OCI-LY7 (cell line): ENCODE results near the gene BCL2L12. TPM values are rescaled to one million over a fixed set of nuclear protein-coding genes. Genes with fewer than 3 reads are reported as not detected.

ENCODE experiments used
- BruUV-seq: library from RNA; stranded (reverse); fragments of 400-500 nt; replicated peaks from 2 replicates; lab custom pipeline; 2021; lab: Mats Ljungman, UMichigan
- CTCF ChIA-PET: fragments of 300-600 bp; sonication (Branson Sonifier 250); formaldehyde crosslinking; loops from one replicate; lab custom pipeline; 2022; ENCODE audit warnings: antibody characterized with exemption; ENCODE audit not compliant: unreplicated experiment; lab: Charles Lee
- POLR2A ChIA-PET: fragments of 300-600 bp; sonication (Branson Sonifier 250); formaldehyde crosslinking; loops from one replicate; lab custom pipeline; 2022; ENCODE audit warnings: antibody characterized with exemption; lab: Charles Lee
- DNase-seq: peaks from one replicate; pipeline ENCODE4 v3.0.0-alpha.2; 2015; ENCODE audit warnings: low spot score
- H2AFZ ChIP-seq: fragments of 200-600 bp; sonication (generic), shearing (Covaris generic); 2 replicates; pipeline ENCODE4 v1.6.1; 2014; ENCODE audit warnings: mild to moderate bottlenecking, antibody characterized with exemption, low read length, moderate library complexity
- H3K27ac ChIP-seq: fragments of 200-600 bp; sonication (generic); 2 replicates; pipeline ENCODE4 v1.5.1; 2014; ENCODE audit warnings: mixed run types, low read depth, mild to moderate bottlenecking, moderate library complexity, low read length, inconsistent platforms; ENCODE audit not compliant: poor library complexity, severe bottlenecking
- H3K36me3 ChIP-seq: fragments of 200-600 bp; sonication (generic); 2 replicates; pipeline ENCODE4 v1.6.1; 2014; ENCODE audit warnings: mild to moderate bottlenecking, antibody characterized with exemption, low read length, moderate library complexity, mixed read lengths; ENCODE audit not compliant: insufficient read depth
- H3K4me1 ChIP-seq: fragments of 200-600 bp; sonication (generic); 2 replicates; pipeline ENCODE4 v1.5.1; 2014; ENCODE audit warnings: mild to moderate bottlenecking, low read length; ENCODE audit not compliant: insufficient read depth, poor library complexity, severe bottlenecking
- H3K4me2 ChIP-seq: fragments of 200-600 bp; sonication (generic); 2 replicates; pipeline ENCODE4 v1.6.1; 2014; ENCODE audit warnings: mild to moderate bottlenecking, low read length
- H3K4me3 ChIP-seq: fragments of 200-600 bp; sonication (generic); 2 replicates; pipeline ENCODE4 v1.5.1; 2014; ENCODE audit warnings: mild to moderate bottlenecking, low read depth, low read length; ENCODE audit not compliant: poor library complexity, severe bottlenecking
- H3K79me2 ChIP-seq: fragments of 200-600 bp; sonication (generic); 2 replicates; pipeline ENCODE4 v1.6.1; 2016; ENCODE audit warnings: low read depth, mild to moderate bottlenecking, low read length, moderate library complexity, mixed read lengths; ENCODE audit not compliant: insufficient read depth
- H3K9me2 ChIP-seq: fragments of 200-600 bp; sonication (generic); 2 replicates; pipeline ENCODE4 v1.6.1; 2016; ENCODE audit warnings: mild to moderate bottlenecking, low read length, mixed read lengths; ENCODE audit not compliant: insufficient read depth
- H3K9me3 ChIP-seq: fragments of 200-600 bp; sonication (generic); 2 replicates; pipeline ENCODE4 v1.6.1; 2014; ENCODE audit warnings: mild to moderate bottlenecking, mixed run types, low read length, mixed read lengths
- H4K20me1 ChIP-seq: fragments of 200-600 bp; sonication (generic); 2 replicates; pipeline ENCODE4 v1.6.1; 2014; ENCODE audit warnings: mild to moderate bottlenecking, antibody characterized with exemption, low read length, moderate library complexity, mixed read lengths; ENCODE audit not compliant: insufficient read depth
- CTCF ChIP-seq: fragments of 200-600 bp; sonication (generic); conservative IDR thresholded peaks from 2 replicates; pipeline ENCODE4 v1.5.1; 2014; ENCODE audit warnings: mild to moderate bottlenecking, antibody characterized with exemption, low read length, moderate library complexity, mixed read lengths
- EZH2phosphoT487 ChIP-seq: fragments of 200-600 bp; sonication (generic); IDR thresholded peaks from 2 replicates; pipeline ENCODE4 v1.6.1; 2018; ENCODE audit warnings: low read depth, borderline replicate concordance, mild to moderate bottlenecking, mixed run types, antibody characterized with exemption, low read length, moderate library complexity, mixed read lengths
- intact Hi-C: fragments of 100-400 bp; cut with micrococcal nuclease; formaldehyde crosslinking; loops from one replicate; pipeline ENCODE4 v1.10.0; 2022; ENCODE audit not compliant: unreplicated experiment
- total RNA-seq, 2 experiments: library from RNA; depleted of rRNA in 1 of 2; stranded (reverse); fragments of >200 nt in 1 of 2; shearing (Covaris generic) in 1 of 2; gene quantifications; 2 replicates each; pipeline ENCODE4 v1.2.3, GENCODE V29; 2014 to 2022

BCL2L12 gene
- total RNA-seq, 2 experiments from 2014 or later = 38.9 to 65.4 TPM

GRCh38 chr19:49658566-49659442, 6.9 kb upstream of the BCL2L12 start:
- H3K4me3 ChIP-seq = no peak overlapping the region
- H3K9me3 ChIP-seq = no peaks in the 10 kb centered on the region
- ChIA-PET POLR2A (no interaction called here), CTCF (no interaction called here)
- no peak for DNase-seq
- TF ChIP-seq CTCF (no peak), EZH2phosphoT487 (no peak)
- H3K9me2 ChIP-seq = no peaks in the 10 kb centered on the region
- H4K20me1 ChIP-seq = no peaks in the 10 kb centered on the region
- H3K79me2 ChIP-seq = peaks cover 7% of the 10 kb centered on the region; the same call in 1 of the 2 replicates
- intact Hi-C loops = no loop called here
- BruUV-seq = no TSS peak
- H2AFZ ChIP-seq = no peak overlapping the region
- H3K4me1 ChIP-seq = peaks cover 2% of the 10 kb centered on the region
- H3K36me3 ChIP-seq = peaks cover 89% of the 10 kb centered on the region
- no peak overlapping the region for H3K27ac ChIP-seq
- no peak overlapping the region for H3K4me2 ChIP-seq

- Histone ChIP-seq H3K79me2 (peaks cover 18% of the 10 kb centered on the region; the same call in 1 of the 2 replicates), H3K9me3 (no peaks in the 10 kb centered on the region), H3K9me2 (no peaks in the 10 kb centered on the region), H4K20me1 (no peaks in the 10 kb centered on the region), H3K4me1 (peaks cover 5% of the 10 kb centered on the region), H3K36me3 (peaks cover 74% of the 10 kb centered on the region), H2AFZ (no peak overlapping the region), H3K4me2 (no peak overlapping the region), H3K4me3 (no peak overlapping the region), H3K27ac (no peak overlapping the region)
- intact Hi-C loops = no loop called here
- TF ChIP-seq EZH2phosphoT487 (no peak), CTCF (no peak)
- no TSS peak for BruUV-seq
- ChIA-PET CTCF (no interaction called here), POLR2A (no interaction called here)
- no peak for DNase-seq
Observed at GRCh38 chr19:49660338-49660961, 5.3 kb upstream of the BCL2L12 start.
